ENCODE results near the gene RASAL2. TPM values are rescaled to one million over a fixed set of nuclear protein-coding genes. Genes with fewer than 3 reads are reported as not detected.
"Not testable (repeated sequence)": the region's sequence is repeated elsewhere in the genome, so short reads cannot be mapped to it uniquely, and the experiment has no call there.

The RASAL2 gene
- total RNA-seq, 2 experiments from 2014 or later: not detected

DNA sequence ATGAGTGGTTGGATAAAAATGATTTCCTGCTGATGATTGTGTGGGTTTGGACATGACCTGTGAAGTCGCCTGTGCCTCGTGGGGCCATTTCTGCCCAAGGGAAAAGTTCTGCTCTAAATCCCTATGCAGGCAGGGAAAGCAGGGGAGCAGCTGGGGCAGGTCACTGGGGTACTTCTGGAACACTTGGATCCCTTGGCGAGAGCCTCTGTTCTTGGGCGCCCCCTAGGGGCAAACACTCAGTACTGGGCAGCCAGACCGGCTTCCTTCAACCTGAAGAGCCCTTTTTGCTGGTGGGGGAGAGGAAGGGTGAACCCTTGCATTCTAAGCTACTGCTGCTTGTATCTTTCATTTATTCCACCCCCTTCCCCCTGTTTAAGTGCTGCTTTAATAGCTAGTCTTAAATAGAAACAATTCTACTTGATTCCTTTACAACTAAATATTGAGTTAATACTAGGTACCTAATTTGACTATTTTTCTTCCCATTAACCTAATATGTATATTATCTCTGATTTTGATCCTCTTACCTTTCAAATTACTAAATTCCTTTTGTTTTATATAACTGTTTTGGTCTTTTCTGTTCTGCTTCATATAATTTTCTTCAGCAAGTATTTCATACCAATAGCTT is 407.9 kb downstream of the RASAL2 start:
- H3K9me3 Mint-ChIP-seq: no peaks in the 10 kb centered on the region
- peak; percentile 75 for DNase-seq
- no peaks in the 10 kb centered on the region for H3K36me3 Mint-ChIP-seq (ENCODE audit: low read depth)
- CTCF ChIA-PET: interaction anchor here (0.6 to 4.4 kb wide), 13 partner anchors 10 to 470 kb away, joined by 3 to 39 read pairs (median 3); partner anchors contain the start of gene TEX35
- H3K4me3 Mint-ChIP-seq: no peak overlapping the region
- H3K4me1 Mint-ChIP-seq (ENCODE audit: low read depth): no peaks in the 10 kb centered on the region
- no peak overlapping the region for H3K27ac Mint-ChIP-seq
- intact Hi-C loops (cut with micrococcal nuclease): loop anchor here (2.0 kb wide), 2 partner anchors 191 to 201 kb away; no protein-coding TSS in a partner anchor
- peaks cover 2% of the 10 kb centered on the region for H3K27me3 Mint-ChIP-seq (ENCODE audit: low read depth)

DNA sequence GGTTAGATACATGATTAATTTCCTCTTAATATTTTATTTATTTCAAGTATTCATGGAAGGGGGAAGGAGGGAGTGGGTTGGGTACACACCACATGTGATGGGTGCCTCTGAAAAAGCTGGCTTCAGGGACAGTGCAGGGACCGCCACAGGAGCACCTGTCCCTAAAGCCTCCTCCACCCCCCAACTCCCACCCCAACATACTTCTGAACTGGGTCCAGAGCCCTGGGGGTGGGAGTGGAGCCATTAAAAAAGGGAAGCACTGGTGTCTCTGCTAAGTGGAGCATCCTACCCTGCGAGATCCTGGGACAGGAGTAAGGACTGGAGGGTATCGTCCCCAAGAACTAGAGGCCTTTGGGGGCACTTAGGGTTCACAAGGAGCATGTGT is 408.4 kb downstream of the RASAL2 start:
- intact Hi-C loops (cut with micrococcal nuclease): no loop called here
- Mint-ChIP-seq H3K9me3 (no peaks in the 10 kb centered on the region), H3K4me1 (ENCODE audit: low read depth) (no peaks in the 10 kb centered on the region), H3K27ac (no peak overlapping the region), H3K4me3 (no peak overlapping the region), H3K27me3 (ENCODE audit: low read depth) (peaks cover 2% of the 10 kb centered on the region), H3K36me3 (ENCODE audit: low read depth) (no peaks in the 10 kb centered on the region)
- DNase-seq: no peak
- CTCF ChIA-PET: interaction anchor here (0.6 to 4.4 kb wide), 11 partner anchors 9 to 352 kb away, joined by 3 to 39 read pairs (median 3); partner anchors contain the start of gene TEX35

DNA sequence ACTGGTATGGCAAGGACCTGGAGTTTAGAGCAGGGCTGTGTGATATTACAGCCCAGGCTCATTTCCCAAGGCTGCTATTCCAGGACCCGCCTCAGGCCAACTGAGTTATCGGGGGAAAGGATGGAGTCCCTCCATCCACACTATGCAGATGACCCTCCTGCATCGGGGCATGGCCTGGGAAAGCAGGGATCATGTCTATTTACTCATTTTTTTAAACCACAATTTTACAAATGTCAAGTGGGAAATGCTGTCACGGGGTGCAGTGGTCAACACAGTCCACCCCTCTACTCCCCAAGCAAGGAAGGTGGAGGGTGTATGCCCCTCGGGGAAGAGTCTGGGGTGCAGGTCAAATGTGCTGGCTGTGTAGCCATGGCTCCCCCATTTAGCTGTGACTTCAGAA is 409.0 kb downstream of the RASAL2 start:
- no peak overlapping the region for H3K4me3 Mint-ChIP-seq
- H3K27ac Mint-ChIP-seq: no peak overlapping the region
- H3K9me3 Mint-ChIP-seq: no peaks in the 10 kb centered on the region
- CTCF ChIA-PET: interaction anchor here (0.9 to 3.6 kb wide), 3 partner anchors 9 to 203 kb away, joined by 3 to 20 read pairs (median 15); partner anchors contain the start of gene TEX35
- intact Hi-C loops (cut with micrococcal nuclease): no loop called here
- H3K36me3 Mint-ChIP-seq (ENCODE audit: low read depth): no peaks in the 10 kb centered on the region
- DNase-seq: no peak
- H3K27me3 Mint-ChIP-seq (ENCODE audit: low read depth): peaks cover 2% of the 10 kb centered on the region
- H3K4me1 Mint-ChIP-seq (ENCODE audit: low read depth): no peaks in the 10 kb centered on the region

DNA sequence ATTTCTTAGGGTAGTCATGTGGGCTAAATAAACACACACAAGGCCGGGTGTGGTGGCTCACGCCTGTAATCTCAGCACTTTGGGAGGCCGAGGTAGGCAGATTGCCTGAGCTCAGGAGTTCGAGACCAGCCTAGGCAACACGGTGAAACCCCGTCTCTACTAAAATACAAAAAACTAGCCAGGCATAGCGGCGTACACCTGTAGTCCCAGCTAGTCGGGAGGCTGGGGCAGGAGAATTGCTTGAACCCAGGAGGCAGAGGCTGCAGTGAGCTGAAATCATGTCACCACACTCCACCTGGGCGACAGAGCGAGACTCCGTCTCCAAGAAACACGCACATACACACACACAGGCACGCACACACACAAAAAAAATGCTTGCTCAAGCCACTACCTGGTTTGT is 409.4 kb downstream of the RASAL2 start:
- CTCF ChIA-PET: interaction anchor here (0.9 to 3.6 kb wide), 4 partner anchors 8 to 203 kb away, joined by 3 to 20 read pairs (median 4); partner anchors contain the start of gene TEX35
- H3K36me3 Mint-ChIP-seq (ENCODE audit: low read depth); intact Hi-C loops (cut with micrococcal nuclease); H3K27me3 Mint-ChIP-seq (ENCODE audit: low read depth); DNase-seq; H3K4me3 Mint-ChIP-seq; H3K4me1 Mint-ChIP-seq (ENCODE audit: low read depth); H3K9me3 Mint-ChIP-seq; H3K27ac Mint-ChIP-seq: not testable (repeated sequence)

DNA sequence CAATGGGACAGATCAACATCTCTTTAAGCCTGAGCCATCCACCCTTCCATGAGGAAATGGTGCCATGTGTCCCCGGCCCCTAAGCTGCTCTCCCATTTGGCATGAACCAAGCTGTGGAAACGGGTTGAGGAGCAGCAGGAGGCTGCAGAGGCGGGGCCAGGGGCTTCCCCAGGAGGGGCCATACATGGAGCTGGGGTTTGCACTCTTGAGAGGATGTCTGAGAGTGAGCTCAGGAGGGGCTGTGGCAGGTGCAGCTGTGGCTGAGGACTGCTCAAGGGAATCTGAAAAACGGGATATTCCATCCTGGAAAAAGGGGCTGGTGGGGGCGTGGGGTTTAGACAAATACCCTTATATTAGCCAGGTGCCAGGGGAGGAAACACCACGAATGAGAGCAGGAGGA is 409.9 kb downstream of the RASAL2 start:
- Mint-ChIP-seq H3K27ac (no peak overlapping the region), H3K4me1 (ENCODE audit: low read depth) (no peaks in the 10 kb centered on the region), H3K36me3 (ENCODE audit: low read depth) (no peaks in the 10 kb centered on the region), H3K27me3 (ENCODE audit: low read depth) (peaks cover 2% of the 10 kb centered on the region), H3K4me3 (no peak overlapping the region), H3K9me3 (no peaks in the 10 kb centered on the region)
- CTCF ChIA-PET: interaction anchor here (0.9 to 1.1 kb wide), 3 partner anchors 23 to 203 kb away, joined by 3 to 4 read pairs (median 3); no protein-coding TSS in a partner anchor
- intact Hi-C loops (cut with micrococcal nuclease): no loop called here
- DNase-seq: no peak

DNA sequence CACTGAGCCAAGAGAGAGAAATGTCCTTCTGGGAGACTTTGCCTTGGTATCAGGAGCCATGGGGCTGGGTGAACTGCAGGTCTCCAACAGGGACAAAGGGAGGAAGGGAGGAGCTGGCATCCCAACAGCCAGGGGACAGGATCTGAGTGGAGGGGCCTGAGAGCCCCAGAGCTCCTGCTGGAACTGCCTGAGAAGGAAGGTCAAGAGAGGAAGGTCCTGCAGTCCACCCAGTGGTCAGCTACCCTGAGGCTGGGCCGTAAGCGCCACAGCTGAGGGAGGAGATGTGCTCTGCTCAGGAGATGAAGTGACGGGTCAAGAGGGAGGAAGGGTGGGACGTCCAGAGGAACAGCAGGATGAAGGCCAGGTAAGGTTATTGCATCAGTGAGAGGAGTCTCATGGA is 410.4 kb downstream of the RASAL2 start:
- Mint-ChIP-seq H3K27me3 (ENCODE audit: low read depth) (peaks cover 2% of the 10 kb centered on the region), H3K4me3 (no peak overlapping the region), H3K4me1 (ENCODE audit: low read depth) (no peaks in the 10 kb centered on the region), H3K27ac (no peak overlapping the region), H3K9me3 (no peaks in the 10 kb centered on the region), H3K36me3 (ENCODE audit: low read depth) (no peaks in the 10 kb centered on the region)
- intact Hi-C loops (cut with micrococcal nuclease): no loop called here
- DNase-seq: no peak
- CTCF ChIA-PET: interaction anchor here (1.1 kb wide), 2 partner anchors 24 to 194 kb away, joined by 3 to 4 read pairs; no protein-coding TSS in a partner anchor

DNA sequence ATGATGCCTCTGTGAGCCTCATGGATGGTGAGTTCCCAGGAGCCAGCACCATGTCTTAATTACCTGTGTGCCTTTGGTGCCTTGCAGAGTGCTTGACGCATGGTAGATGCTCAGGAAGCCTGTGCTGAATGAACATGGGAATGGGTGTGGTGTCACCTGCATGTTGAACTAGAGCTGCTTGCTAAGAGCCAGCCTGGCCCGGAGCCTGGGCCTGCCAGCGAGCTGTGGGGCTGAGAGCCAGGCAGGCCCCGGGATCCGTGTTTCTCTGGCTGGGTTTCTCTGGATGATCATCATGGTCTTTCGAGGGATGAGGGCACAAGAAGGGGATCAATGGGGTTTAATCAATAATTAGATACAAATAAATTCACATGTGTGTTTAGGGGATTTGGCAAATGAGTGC is 412.3 kb downstream of the RASAL2 start:
- no peak overlapping the region for H3K4me3 Mint-ChIP-seq

DNA sequence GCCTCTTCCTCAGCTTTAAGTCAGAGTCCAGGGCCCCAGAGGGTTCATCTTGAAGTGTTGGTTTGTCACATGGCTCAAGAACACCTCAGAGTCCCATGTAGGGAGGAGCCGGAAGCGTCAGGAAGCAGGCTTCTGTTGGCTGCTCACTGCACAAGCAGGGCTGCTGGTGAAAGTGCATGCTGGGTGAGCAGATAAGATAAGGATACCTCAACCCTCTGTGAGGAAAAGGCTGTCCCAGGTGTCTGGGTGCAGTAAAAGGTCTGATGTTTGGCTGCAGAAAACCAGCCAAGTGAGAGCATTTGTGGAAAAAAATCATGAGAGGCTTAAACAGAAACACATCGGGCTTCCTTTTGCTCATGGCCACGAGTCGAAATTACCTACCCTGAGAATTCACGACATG is 412.8 kb downstream of the RASAL2 start:
- H3K27ac Mint-ChIP-seq: no peak overlapping the region
- no peaks in the 10 kb centered on the region for H3K4me1 Mint-ChIP-seq (ENCODE audit: low read depth)
- peaks cover under 1% of the 10 kb centered on the region for H3K27me3 Mint-ChIP-seq (ENCODE audit: low read depth)
- H3K9me3 Mint-ChIP-seq: no peaks in the 10 kb centered on the region
- no peak overlapping the region for H3K4me3 Mint-ChIP-seq
- CTCF ChIA-PET: no interaction called here
- intact Hi-C loops (cut with micrococcal nuclease): no loop called here
- no peaks in the 10 kb centered on the region for H3K36me3 Mint-ChIP-seq (ENCODE audit: low read depth)
- DNase-seq: no peak

More for the DNA sequence above, 412.3 kb downstream of the RASAL2 start:
- Mint-ChIP-seq H3K9me3 (no peaks in the 10 kb centered on the region), H3K4me1 (ENCODE audit: low read depth) (no peaks in the 10 kb centered on the region), H3K27ac (no peak overlapping the region), H3K27me3 (ENCODE audit: low read depth) (peaks cover 2% of the 10 kb centered on the region), H3K36me3 (ENCODE audit: low read depth) (no peaks in the 10 kb centered on the region)
- CTCF ChIA-PET: interaction anchor here (0.9 kb wide), 1 partner anchor 195 kb away, joined by 3 read pairs; no protein-coding TSS in a partner anchor
- no peak for DNase-seq
- intact Hi-C loops (cut with micrococcal nuclease): no loop called here

DNA sequence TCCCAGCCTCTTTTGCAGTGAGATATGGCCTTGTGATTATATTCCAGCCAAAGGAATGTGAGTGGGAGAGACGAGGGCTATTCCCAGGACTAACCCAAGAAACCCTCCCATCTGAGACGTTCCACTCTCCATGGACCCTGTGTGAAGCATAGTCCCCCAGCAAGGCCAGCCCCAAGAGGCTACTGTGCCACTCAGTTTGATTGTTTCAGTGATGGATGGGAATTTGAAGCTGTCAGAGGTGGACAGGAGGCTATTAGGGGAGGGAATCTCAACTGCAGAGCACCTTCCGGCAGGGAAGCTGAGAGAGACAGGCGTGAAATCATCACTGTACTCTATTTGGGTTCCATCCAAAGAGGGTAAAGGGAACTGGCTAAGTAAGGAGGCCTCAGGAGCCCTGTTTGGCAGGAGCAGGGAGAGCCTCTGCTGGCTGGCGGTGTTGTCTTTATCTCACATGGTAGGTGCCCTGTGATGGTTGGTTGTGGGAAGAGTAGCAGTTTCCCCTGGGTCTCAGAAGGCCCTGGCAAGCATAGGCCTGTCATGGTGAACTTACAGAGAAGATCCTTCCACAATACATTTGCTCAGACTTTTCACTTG is 415.6 kb downstream of the RASAL2 start:
- no peak overlapping the region for H3K4me3 Mint-ChIP-seq
- H3K4me1 Mint-ChIP-seq (ENCODE audit: low read depth): no peaks in the 10 kb centered on the region
- CTCF ChIA-PET: no interaction called here
- H3K9me3 Mint-ChIP-seq: no peaks in the 10 kb centered on the region
- H3K27me3 Mint-ChIP-seq (ENCODE audit: low read depth): no peaks in the 10 kb centered on the region
- no peak overlapping the region for H3K27ac Mint-ChIP-seq
- intact Hi-C loops (cut with micrococcal nuclease): no loop called here
- no peaks in the 10 kb centered on the region for H3K36me3 Mint-ChIP-seq (ENCODE audit: low read depth)
- no peak for DNase-seq

DNA sequence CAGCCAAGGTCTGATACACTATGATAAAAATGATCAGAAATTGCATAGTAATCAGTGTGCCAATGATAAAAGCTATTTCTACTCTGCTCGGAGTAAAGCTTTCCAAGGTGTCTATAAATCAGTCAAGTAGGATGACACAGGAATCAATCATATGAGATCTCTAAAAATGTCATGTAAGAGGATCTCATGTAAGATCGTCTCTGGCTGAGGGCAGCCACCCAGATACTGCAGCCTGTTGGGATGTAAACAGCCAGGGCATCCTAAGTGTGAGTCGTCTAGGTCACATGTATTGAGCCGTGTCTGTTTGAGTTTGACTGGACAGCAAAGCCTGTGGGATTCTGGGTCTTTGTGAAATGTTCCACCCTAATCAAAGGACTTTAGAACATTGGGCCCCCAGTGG is 416.3 kb downstream of the RASAL2 start:
- H3K27me3 Mint-ChIP-seq (ENCODE audit: low read depth): no peaks in the 10 kb centered on the region
- H3K9me3 Mint-ChIP-seq: no peaks in the 10 kb centered on the region
- intact Hi-C loops (cut with micrococcal nuclease): no loop called here
- H3K4me3 Mint-ChIP-seq: no peak overlapping the region
- no peaks in the 10 kb centered on the region for H3K36me3 Mint-ChIP-seq (ENCODE audit: low read depth)
- no peak overlapping the region for H3K27ac Mint-ChIP-seq
- no peak for DNase-seq
- no peaks in the 10 kb centered on the region for H3K4me1 Mint-ChIP-seq (ENCODE audit: low read depth)
- CTCF ChIA-PET: interaction anchor here (3.7 kb wide), 1 partner anchor 9 kb away, joined by 20 read pairs; no protein-coding TSS in a partner anchor

DNA sequence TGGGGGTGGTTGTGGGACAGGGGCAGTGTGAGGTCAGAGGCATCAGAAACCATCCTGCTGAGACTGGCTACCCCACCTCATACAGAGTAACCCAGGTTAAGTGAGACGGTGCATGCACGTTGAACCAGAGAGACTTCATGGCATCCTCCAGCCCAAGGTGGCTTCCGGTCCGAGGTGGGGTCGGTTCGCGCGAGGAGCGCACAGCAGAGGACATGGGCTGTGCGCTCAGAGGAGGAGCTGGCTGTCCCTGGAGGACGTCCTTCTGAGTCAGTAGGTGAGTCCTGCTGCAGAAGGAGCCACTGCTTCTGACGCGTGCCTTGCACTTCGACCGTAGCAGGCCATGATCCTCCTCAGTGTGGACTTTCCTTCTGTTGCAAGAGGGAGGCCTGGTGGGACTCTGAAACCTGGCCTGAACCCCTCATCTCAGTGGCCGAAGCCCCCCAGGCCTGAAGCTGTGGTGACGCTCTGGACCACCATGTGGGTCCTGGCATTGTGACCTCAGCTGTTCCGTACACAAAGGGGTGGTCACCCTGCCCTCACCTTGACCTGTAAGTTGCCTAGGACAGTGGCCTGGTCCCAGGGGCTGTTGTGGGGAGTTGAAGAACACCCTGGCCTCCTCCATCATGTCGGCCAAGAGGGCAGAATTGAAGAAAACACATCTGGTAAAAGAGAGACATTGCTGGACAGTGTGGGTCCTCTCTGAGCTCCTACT is 418.8 kb downstream of the RASAL2 start, which contains the start of gene TEX35:
Gene TEX35, plus strand, starts transcription at position 544 of the 712 bp plus-strand sequence. Its CDS starts 80 bp downstream, at position 624.
- no peaks in the 10 kb centered on the region for H3K9me3 Mint-ChIP-seq
- no peak within 1 kb of the TSS for H3K27ac Mint-ChIP-seq
- no peaks in the 10 kb centered on the region for H3K4me1 Mint-ChIP-seq (ENCODE audit: low read depth)
- intact Hi-C loops (cut with micrococcal nuclease): no loop called here
- no peaks in the 10 kb centered on the region for H3K27me3 Mint-ChIP-seq (ENCODE audit: low read depth)
- CTCF ChIA-PET: interaction anchor here (3.7 kb wide), 1 partner anchor 11 kb away, joined by 20 read pairs; no protein-coding TSS in a partner anchor
- H3K36me3 Mint-ChIP-seq (ENCODE audit: low read depth): no peaks in the 10 kb centered on the region
- DNase-seq: no peak
- no peak within 1 kb of the TSS for H3K4me3 Mint-ChIP-seq

DNA sequence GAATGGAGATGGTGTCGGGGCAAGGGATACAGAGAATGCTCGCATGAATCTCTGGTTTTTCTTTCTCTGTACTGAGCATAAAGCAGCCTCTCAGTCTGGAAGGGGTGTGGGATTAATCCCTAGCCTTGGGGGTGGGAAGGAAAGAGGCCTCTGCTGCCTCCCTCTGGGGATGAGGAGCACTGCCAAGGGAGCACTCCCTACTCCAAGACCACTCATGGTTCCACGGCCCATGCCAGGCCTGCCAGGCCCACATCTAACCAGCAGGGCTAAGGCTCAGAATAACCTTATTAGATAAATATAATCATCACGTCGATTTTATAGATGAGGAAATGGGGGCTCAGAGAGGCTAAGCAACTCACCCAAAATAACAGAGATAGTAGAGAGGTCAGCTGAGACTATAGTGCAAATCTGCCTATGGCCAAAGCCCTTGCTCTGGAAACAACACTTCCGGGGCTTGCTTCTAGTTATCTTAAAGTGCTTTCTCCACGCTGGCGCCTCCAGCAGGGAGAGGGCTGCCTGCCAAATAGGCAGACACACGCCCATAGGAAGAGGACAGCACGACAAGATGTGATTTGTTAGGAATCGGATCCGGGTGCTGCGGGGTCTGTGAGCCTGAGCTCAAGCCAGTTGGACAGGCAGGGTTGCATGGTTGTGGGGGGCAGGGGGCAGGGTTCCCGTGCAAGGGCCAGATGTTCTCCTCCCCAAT is 419.5 kb downstream of the RASAL2 start:
- CTCF ChIA-PET: interaction anchor here (3.7 kb wide), 1 partner anchor 12 kb away, joined by 20 read pairs; no protein-coding TSS in a partner anchor
- no peaks in the 10 kb centered on the region for H3K36me3 Mint-ChIP-seq (ENCODE audit: low read depth)
- no peak overlapping the region for H3K4me3 Mint-ChIP-seq
- H3K4me1 Mint-ChIP-seq (ENCODE audit: low read depth): no peaks in the 10 kb centered on the region
- H3K9me3 Mint-ChIP-seq: no peaks in the 10 kb centered on the region
- DNase-seq: no peak
- H3K27me3 Mint-ChIP-seq (ENCODE audit: low read depth): no peaks in the 10 kb centered on the region
- intact Hi-C loops (cut with micrococcal nuclease): no loop called here
- H3K27ac Mint-ChIP-seq: no peak overlapping the region

Data from activated naive CD4-positive, alpha-beta T cell treated with anti-CD3 and anti-CD28 coated beads for 36 hours (primary cell).